ENCODE measurements around the gene MRAP.
A peak's percentile ranks its signal among the peaks of the same experiment; 100 is the strongest.

DNA sequence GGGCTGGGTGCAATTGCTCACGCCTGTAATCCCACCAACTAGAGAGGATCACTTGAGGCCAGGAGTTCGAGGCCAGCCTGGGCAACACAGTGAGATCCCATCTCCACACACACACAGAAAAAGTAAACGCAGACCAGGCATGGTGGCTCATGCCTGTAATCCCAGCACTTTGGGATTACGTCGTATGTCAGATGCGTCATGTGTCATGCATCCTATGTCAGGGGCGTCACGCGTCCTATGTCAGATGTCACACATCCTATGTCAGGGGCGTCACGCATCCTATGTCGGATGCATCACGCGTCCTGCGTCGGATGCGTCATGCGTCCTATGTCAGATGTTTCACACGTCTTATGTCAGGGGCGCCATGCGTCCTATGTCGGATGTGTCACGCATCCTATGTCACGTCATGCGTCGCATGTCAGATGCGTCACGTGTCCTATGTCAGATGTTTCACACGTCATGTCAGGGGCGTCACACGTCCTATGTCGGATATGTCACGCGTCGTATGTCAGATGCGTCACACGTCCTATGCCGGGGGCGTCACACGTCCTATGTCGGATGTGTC lies 1.5 kb downstream of the MRAP start:
- peak in 1 of 2 donors; percentile 53 for TF ChIP-seq POLR2AphosphoS5 (IDR thresholded peaks at IDR 0.05)
- TF ChIP-seq, protein P1, sequence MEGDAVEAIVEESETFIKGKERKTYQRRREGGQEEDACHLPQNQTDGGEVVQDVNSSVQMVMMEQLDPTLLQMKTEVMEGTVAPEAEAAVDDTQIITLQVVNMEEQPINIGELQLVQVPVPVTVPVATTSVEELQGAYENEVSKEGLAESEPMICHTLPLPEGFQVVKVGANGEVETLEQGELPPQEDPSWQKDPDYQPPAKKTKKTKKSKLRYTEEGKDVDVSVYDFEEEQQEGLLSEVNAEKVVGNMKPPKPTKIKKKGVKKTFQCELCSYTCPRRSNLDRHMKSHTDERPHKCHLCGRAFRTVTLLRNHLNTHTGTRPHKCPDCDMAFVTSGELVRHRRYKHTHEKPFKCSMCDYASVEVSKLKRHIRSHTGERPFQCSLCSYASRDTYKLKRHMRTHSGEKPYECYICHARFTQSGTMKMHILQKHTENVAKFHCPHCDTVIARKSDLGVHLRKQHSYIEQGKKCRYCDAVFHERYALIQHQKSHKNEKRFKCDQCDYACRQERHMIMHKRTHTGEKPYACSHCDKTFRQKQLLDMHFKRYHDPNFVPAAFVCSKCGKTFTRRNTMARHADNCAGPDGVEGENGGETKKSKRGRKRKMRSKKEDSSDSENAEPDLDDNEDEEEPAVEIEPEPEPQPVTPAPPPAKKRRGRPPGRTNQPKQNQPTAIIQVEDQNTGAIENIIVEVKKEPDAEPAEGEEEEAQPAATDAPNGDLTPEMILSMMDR (IDR thresholded peaks at IDR 0.05), result no peak
- no peak for TF ChIP-seq POLR2A (IDR thresholded peaks at IDR 0.05; ENCODE audit: low read depth)
